Hepatocyte (in vitro differentiated cells): ENCODE data around the gene CD55. TPM values are rescaled to one million over a fixed set of nuclear protein-coding genes. Genes with fewer than 3 reads are reported as not detected.

Experiments used
- DNase-seq: peaks from one replicate; pipeline ENCODE4 v3.0.0-alpha.2; 2016; ENCODE audit warnings: low spot score
- H2AFZ ChIP-seq: fragments of 200-600 bp; sonication (generic); 2 replicates; pipeline ENCODE4 v1.6.0; 2016; ENCODE audit warnings: antibody characterized with exemption, mild to moderate bottlenecking
- H3K27ac ChIP-seq: fragments of 200-600 bp; sonication (generic); 2 replicates; pipeline ENCODE4 v1.5.1; 2016; ENCODE audit warnings: mild to moderate bottlenecking
- H3K27me3 ChIP-seq: fragments of 200-600 bp; sonication (generic); 2 replicates; pipeline ENCODE4 v1.6.1; 2016
- H3K36me3 ChIP-seq: fragments of 200-600 bp; sonication (generic); replicated peaks from 2 replicates; pipeline ENCODE4 v1.5.1; 2016; ENCODE audit warnings: low read depth; ENCODE audit not compliant: insufficient read depth
- H3K4me1 ChIP-seq: fragments of 200-600 bp; sonication (generic); 2 replicates; pipeline ENCODE4 v1.5.1; 2016; ENCODE audit warnings: mild to moderate bottlenecking, moderate library complexity; ENCODE audit not compliant: insufficient read depth
- H3K4me2 ChIP-seq: fragments of 200-600 bp; sonication (generic); 2 replicates; pipeline ENCODE4 v1.6.0; 2016
- H3K4me3 ChIP-seq: fragments of 200-600 bp; sonication (generic); 2 replicates; pipeline ENCODE4 v1.5.1; 2016; ENCODE audit warnings: mild to moderate bottlenecking
- H3K79me2 ChIP-seq: fragments of 200-600 bp; sonication (generic); 2 replicates; pipeline ENCODE4 v1.6.0; 2017; ENCODE audit warnings: mild to moderate bottlenecking
- H3K9me2 ChIP-seq: fragments of 200-600 bp; sonication (generic); replicated peaks from 2 replicates; pipeline ENCODE4 v1.6.0; 2017; ENCODE audit warnings: mild to moderate bottlenecking; ENCODE audit not compliant: insufficient read depth
- H3K9me3 ChIP-seq: fragments of 200-600 bp; sonication (generic); 2 replicates; pipeline ENCODE4 v1.5.1; 2016; ENCODE audit warnings: low read depth, mild to moderate bottlenecking
- H4K20me1 ChIP-seq: fragments of 200-600 bp; sonication (generic); 2 replicates; pipeline ENCODE4 v1.6.0; 2016; ENCODE audit warnings: mild to moderate bottlenecking; ENCODE audit not compliant: insufficient read depth, poor library complexity, severe bottlenecking
- EZH2 ChIP-seq: fragments of 200-600 bp; sonication (generic); IDR thresholded peaks from 2 replicates; pipeline ENCODE4 v1.6.1; 2016; ENCODE audit warnings: antibody characterized with exemption, mild to moderate bottlenecking, borderline replicate concordance
- EZH2phosphoT487 ChIP-seq: fragments of 200-600 bp; sonication (generic); IDR thresholded peaks from one replicate; pipeline ENCODE4 v1.6.1; 2018; ENCODE audit warnings: antibody characterized with exemption, mild to moderate bottlenecking, low read depth, moderate library complexity; ENCODE audit not compliant: unreplicated experiment, severe bottlenecking
- WGBS: methylation state at CpG from one replicate; pipeline ENCODE4 v1.1.6; 2016; ENCODE audit warnings: low lambda C conversion rate; ENCODE audit errors: missing lambda C conversion rate; 5-methylcytosine and 5-hydroxymethylcytosine counted together
- polyA plus RNA-seq: library from polyadenylated mRNA; unstranded; fragments of >200 nt; fragmentation: Nextera tagmentation; extraction: Ambion mirVana; gene quantifications from 2 replicates; pipeline ENCODE4 v1.2.1, GENCODE V29; 2016
- total RNA-seq: library from RNA; depleted of rRNA; stranded (reverse); fragments of >200 nt; gene quantifications from 2 replicates; pipeline ENCODE4 v1.2.3, GENCODE V29; 2014
- TF ChIP-seq, protein P1 (sequence below): fragments of 200-600 bp; sonication (generic); IDR thresholded peaks from 2 replicates; pipeline ENCODE4 v1.5.1; 2016; ENCODE audit warnings: antibody characterized with exemption, mild to moderate bottlenecking; ENCODE audit not compliant: poor library complexity

Gene CD55
- total and polyA plus RNA-seq, 2 experiments from 2014 or later: 41.1 to 57.5 TPM

DNA sequence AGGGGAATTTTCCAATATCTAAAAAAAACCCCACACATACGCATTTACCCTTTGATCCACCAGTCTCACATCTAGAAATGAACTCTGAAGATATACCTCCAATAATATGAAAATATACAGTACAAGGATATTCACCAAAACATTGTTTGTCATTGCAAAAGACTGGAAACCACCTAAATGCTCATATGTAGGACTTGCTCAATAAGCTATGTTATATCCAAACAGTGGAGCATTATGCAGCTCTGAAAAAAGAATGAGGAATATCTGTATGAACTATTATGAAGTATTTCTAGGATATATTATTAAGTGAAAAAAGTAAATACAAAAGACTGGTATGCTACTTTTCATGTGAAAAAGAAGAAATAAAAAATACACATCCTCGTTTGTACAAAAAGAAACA is 43.6 kb downstream of the CD55 start:
- H3K79me2 ChIP-seq: no peaks in the 10 kb centered on the region
- no peaks in the 10 kb centered on the region for H3K9me2 ChIP-seq
- no peak overlapping the region for H3K4me2 ChIP-seq
- TF ChIP-seq EZH2: no peak
- TF ChIP-seq, protein P1, sequence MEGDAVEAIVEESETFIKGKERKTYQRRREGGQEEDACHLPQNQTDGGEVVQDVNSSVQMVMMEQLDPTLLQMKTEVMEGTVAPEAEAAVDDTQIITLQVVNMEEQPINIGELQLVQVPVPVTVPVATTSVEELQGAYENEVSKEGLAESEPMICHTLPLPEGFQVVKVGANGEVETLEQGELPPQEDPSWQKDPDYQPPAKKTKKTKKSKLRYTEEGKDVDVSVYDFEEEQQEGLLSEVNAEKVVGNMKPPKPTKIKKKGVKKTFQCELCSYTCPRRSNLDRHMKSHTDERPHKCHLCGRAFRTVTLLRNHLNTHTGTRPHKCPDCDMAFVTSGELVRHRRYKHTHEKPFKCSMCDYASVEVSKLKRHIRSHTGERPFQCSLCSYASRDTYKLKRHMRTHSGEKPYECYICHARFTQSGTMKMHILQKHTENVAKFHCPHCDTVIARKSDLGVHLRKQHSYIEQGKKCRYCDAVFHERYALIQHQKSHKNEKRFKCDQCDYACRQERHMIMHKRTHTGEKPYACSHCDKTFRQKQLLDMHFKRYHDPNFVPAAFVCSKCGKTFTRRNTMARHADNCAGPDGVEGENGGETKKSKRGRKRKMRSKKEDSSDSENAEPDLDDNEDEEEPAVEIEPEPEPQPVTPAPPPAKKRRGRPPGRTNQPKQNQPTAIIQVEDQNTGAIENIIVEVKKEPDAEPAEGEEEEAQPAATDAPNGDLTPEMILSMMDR: no peak
- no peak for TF ChIP-seq EZH2phosphoT487
- H3K36me3 ChIP-seq: no peaks in the 10 kb centered on the region
- DNase-seq: no peak
- H3K9me3 ChIP-seq: no peaks in the 10 kb centered on the region
- no peak overlapping the region for H3K4me3 ChIP-seq
- no peaks in the 10 kb centered on the region for H3K27me3 ChIP-seq
- H4K20me1 ChIP-seq: no peaks in the 10 kb centered on the region
- no peak overlapping the region for H3K27ac ChIP-seq
- H2AFZ ChIP-seq: no peak overlapping the region
- no peaks in the 10 kb centered on the region for H3K4me1 ChIP-seq
- WGBS: 95% methylated on average over 2 of the region's 2 CpGs

DNA sequence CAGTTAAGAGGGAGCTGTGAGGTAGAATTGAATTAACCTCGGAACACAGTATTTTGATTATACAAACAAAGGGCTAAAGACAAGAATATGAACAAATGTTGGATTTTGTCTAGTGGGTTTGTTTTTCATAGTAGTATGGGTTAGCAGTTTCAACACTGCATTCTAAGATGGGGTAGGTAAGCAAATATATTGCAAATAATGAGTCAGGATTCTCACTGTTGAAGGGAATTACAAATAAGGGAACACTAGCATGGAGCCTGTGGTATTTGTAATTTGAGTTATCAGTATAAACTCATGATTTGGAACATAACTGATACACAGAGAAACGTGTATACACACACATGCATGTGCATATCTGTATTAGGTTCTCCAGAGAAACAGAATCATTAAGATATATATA is 44.5 kb downstream of the CD55 start:
- Histone ChIP-seq H3K9me3 (no peaks in the 10 kb centered on the region), H2AFZ (no peak overlapping the region), H3K27me3 (no peaks in the 10 kb centered on the region), H3K27ac (no peak overlapping the region), H3K9me2 (no peaks in the 10 kb centered on the region), H3K4me3 (no peak overlapping the region), H4K20me1 (no peaks in the 10 kb centered on the region), H3K4me1 (no peaks in the 10 kb centered on the region), H3K79me2 (no peaks in the 10 kb centered on the region), H3K36me3 (no peaks in the 10 kb centered on the region), H3K4me2 (no peak overlapping the region)
- 90% methylated on average over 2 of the region's 2 CpGs for WGBS
- DNase-seq: no peak
- TF ChIP-seq EZH2phosphoT487: no peak
- no peak for TF ChIP-seq EZH2
- TF ChIP-seq, protein P1: no peak

DNA sequence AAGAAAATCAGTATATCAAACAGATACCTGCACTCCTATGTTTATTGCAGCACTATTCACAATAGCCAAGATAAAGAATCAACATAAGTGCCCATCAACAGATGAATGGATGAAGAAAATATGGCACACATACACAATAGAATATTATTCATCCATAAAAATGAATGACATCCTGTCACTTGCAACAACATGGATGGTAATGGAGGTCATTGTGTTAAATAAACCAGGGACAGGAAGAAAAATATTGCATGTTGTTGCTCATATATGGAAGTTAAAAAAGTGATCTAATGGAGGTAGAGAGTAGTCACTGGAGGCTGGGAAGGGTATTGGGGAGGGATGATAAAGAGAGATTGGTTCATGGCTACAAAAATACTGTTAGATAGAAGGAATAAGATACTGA is 67.2 kb downstream of the CD55 start:
- no peaks in the 10 kb centered on the region for H3K9me2 ChIP-seq
- TF ChIP-seq EZH2 (no peak), EZH2phosphoT487 (no peak)
- TF ChIP-seq, protein P1: no peak
- H2AFZ ChIP-seq: no peak overlapping the region
- no peaks in the 10 kb centered on the region for H3K4me1 ChIP-seq
- no peak overlapping the region for H3K27ac ChIP-seq
- no peak overlapping the region for H3K4me2 ChIP-seq
- peaks cover 3% of the 10 kb centered on the region for H3K9me3 ChIP-seq
- H3K36me3 ChIP-seq: no peaks in the 10 kb centered on the region
- no peaks in the 10 kb centered on the region for H4K20me1 ChIP-seq
- H3K27me3 ChIP-seq: no peaks in the 10 kb centered on the region
- no peak overlapping the region for H3K4me3 ChIP-seq
- no peaks in the 10 kb centered on the region for H3K79me2 ChIP-seq
- no peak for DNase-seq
